GM19395 (cell line): ENCODE data around the gene KCNK7.

ENCODE experiments used
- ATAC-seq: cut with Tn5 transposase; IDR thresholded peaks from one replicate; pipeline ENCODE4 v1.9.1; 2021; ENCODE audit warnings: mild to moderate bottlenecking, moderate library complexity; ENCODE audit not compliant: unreplicated experiment

The KCNK7 gene

DNA sequence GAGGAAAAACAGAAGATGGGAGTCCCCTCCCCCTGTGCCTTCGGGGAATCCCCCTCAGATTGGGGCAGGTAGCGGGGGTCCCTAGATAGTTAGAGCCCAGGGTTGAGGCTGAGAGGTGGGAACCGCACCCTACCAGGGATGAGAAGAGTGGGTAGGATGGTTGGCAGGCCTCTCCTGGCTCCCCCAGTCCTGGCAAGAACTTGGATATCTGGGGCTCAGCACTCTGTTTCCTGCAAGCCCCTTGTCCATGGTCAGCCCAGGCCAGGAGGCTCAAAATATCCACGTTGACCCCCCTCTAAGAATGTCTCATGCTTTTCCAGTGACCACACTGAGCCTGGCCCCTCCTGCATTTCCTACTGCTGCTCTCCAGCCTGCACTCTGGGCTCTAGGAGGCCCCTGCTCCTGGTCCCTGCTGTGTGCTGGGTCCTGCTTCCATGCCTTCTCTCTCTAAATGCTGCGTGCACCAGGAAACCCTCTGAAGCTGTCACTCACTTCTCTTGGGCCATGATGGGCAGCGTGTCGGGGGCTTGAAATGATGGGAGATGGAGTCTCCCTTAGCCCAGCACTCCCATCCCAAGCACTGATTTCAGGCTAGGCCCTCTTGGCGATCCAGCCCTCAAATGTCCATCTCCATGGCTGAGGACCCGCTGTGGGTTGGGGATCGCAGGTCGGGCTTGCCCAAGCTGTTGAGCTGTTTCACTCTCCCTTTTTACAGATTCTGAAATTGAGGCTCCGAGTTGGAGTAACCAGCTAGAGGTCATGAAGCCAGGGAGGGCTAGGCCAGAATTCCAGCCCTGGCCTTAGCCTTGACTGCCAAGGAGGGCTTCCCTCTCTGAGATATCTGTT, 16.4 kb upstream of the KCNK7 start:
- no peak for ATAC-seq

DNA sequence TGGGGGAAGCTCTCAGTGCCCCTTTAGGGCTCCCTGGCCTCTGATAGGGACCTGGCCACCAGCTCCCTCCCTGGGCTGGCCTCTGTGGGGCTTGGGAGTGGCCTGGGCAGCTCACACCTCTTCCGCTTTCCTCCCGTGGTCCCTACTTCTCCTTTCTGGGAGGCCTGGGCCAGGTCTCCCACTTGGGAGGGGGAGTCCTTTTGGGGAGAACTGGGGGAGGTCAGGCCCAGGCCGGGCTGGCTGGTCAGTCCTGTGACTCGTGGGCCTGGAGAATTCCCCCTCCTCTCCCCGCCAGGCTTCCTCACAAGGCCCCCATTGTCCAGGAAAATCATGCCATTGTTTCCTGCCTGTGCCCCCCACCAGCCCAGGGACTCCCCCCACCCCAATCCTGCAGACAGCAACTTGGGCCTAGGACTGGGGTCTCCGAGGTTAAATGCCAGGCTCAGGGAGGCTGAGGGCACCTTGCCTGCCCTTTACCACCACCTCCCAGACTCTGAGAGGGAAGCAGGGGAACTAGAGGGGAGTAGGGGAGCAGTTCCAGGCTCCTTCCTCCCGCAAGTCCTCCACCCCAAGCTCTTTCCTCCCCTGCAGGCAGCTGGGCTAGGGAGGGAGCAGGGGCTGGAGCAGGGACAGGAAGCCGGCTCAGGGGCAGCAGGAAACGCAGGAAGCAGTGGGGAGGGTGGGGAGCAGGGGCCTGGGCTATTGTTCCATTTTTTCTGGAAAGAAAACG, 15.6 kb upstream of the KCNK7 start:
- ATAC-seq = no peak

DNA sequence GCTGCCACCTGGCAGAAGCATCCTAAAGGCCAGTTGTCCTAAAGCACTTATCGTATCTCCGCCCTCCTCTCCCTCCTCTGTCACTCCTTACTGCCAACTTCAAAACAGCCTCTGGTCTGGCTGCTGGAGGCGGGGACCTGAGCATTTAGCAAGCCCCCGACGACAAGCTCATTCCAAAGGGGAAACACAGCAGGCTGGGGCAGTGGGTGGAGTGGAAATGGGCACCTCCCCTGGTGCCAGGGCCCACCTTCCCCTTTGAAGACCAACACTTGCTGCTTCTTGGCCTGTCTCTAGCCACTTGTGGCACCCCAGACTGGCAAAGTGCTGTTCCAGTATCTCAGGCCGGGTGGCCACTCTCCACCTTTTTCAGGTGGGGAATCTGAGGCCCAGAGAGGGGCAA, 14.8 kb upstream of the KCNK7 start:
- ATAC-seq = no peak

DNA sequence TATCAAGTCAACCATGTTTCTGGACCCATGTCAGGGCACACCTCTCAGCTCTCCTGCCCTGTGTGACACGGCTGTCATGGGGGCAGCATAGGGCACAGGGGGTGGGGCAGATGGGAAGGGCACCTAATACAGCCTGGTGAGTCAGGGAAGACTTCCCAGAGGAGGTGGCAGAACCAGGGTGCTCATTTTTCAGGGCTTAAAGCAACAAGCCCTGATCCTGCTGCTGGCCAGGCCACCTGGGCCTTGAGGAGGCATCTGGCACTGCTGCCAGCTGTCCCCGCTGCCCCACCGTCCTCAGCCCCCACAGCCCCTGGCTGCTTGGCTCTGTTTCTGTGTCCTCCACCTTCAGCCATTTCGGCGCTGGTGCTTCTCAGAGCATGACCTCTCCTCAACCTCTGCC, 14.1 kb upstream of the KCNK7 start:
- ATAC-seq = no peak

DNA sequence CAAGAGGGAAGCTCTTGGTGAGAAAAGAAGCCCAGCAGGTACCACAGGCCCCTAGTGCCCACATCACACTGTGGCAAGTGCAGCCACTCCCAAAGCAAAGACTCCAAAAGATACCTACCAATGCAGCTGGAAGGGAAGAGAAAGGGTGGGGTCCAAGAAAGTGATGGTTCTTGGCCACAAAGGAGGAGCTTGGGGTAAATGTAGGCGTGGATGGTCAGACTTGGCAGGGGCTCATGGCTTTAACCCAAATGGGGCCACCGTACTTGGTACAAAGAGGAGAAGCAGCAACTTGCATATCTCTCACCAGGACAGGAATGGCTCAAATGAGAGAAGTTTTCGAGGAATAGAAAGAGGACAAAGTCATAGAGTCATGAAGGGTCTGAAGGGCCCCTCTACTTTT, 13.6 kb upstream of the KCNK7 start:
- no peak for ATAC-seq

DNA sequence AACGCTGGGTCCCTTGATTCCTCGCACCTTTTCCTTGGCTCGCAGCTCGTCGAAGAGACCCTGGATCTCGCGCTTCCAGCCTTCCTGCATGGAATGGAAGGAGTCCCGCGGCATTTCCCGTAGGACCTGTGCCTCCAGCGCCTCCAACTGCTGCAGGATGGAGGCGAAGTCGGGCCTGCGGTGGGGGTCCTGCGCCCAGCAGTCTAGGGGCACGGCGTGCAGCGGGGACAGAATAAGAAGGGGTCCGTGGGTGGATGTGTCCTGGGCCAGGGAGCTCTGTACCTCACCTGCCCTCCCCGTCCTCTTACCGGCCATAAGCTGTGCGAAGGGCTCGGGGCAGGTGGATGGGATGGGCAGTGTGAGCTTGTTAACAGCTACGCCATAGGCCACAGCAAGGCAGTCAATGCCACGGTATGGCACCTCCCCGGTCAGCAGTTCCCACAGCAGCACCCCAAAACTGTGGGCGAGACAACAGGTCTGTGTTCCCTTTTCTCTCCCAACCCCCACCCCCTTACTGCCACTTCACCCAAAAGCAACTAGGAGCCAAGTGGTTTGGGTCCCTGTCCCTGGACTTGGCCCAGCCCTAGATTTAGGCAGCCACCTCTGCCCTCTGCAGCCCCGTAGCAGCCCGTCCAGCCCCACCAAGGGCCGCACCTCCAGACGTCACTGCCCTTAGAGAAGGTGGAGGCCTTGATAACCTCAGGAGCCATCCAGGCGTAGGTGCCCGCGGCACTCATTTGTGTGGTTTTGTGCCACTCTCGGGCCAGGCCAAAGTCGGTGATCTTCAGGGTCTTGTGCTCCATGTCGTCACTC, 12.2 kb upstream of the KCNK7 start:
- ATAC-seq = no peak

DNA sequence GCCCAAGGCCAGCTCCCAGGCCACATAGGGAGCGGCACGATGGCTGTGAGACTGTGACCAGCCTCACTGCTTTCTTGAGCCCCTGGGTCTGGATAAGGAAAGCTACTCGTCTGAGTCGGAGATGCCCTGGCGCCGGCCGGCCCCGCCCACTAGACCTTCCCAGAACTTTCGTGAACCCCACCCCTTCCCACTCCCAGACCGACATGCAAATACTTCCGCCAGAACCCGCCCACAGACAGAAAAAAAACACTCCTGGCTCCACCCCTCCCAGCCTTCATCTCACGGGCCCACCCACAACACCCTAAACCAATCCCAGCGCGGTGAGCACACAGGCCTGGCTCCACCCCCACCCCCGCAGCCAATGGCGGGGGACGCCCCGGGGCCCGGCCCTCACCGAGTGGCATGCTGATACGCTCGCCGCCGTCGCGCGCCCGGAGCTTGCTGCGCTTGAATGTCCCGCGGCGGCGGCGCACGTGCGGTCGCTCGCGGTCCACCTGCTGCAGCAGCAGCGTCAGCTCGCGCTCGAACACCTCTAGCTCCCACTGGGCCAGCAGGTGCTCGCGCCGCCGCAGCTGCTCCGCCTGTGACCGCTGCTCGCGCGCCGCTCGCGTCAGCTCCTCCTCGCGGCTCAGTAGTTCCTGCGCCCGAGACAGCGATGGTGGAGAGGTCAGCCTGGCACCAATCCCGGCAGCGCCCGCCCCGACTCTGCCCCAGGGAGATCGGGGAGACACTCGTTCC, 11.4 kb upstream of the KCNK7 start:
- no peak for ATAC-seq

DNA sequence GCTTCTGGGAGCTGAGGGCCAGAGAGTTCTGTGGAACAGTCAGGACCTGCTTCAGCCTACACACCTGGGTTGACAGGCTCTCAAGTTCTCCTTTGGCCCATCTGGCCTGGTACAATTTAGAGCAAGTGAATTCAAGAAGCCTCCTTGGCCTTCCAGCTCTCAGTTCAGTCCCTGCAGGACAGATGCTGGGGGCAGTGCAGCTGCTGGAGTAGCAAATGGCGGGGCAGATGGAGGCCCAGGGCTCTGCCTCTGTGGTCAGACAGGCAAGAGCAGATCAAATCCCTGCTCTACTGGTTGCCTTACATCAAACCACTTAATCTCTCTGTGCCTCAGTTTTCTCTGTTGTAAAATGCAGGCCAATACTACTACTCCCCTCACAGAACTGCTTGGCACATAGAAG, 8.7 kb upstream of the KCNK7 start:
- no peak for ATAC-seq

DNA sequence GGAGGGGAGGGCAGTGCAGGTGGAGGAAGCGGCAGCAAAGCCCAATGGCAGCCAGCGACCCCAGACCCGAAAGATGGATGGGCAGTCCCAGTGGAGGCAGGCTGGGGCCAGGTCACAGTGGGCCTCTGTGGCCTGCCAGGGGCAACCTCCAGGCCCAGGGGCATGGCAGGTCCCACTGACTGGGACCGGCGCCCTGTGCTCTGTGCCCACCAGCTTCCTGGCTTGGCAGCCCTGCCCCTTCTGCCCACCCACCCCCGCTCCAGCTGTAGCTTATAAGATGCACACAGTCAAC, 4.3 kb upstream of the KCNK7 start:
- ATAC-seq = no peak

DNA sequence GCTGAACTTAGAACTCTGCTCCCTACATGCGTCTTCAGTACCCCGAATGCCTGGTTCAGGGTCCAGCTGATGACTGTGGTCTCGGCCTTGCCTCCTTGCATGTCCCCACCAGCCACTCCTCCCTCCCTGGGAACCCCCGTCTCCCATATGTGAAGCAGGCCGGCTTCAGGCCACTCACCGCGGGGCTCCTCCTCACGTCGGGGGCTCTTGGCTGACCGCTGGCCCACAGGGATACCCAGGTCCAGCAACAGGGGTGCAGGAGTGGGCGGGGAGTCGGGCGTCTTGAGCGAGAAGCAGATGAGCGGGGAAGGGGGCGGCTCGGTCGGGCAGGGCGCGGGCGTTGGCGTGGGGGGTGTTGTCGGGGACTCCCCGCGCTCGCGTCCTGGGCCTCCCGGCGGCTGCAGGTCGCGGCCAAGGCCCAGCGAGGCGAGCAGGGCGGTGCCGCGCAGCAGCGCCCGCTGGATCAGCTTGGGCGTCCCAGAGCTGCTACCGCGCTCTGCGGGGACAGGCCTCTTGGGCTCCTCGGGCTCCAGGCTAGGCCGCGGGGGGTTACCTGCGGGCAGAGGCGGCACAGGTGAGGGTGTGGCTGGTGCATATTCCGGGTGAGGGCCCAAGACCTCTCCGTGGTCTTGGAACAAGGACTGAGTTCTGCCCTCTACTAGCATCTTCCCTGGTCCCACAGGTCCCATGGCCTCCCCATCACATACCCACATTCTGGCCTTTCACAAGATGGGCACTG, 3.8 kb upstream of the KCNK7 start:
- no peak for ATAC-seq

DNA sequence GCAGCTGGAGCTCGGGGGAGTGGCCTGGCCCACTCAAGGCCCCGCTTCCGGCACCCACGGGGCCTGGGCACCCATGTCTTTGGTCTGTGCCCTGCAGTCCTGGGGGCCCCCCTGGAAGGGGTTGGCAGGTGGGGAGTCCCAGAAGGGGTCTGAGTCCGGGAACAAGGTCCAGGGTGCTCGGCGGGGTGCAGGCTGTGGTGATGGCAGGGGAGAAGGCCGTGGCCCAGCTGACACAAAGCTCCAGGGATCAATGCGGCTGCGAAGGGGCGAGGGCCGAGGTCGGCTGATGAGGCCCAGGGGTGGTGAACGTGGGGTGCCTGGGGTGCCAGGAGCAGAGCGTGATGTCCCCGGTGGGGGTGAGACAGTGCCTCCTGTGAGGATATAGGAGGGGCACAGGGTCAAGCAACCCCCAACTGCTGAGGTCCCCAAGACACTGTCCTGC, 2.7 kb upstream of the KCNK7 start:
- ATAC-seq = no peak

DNA sequence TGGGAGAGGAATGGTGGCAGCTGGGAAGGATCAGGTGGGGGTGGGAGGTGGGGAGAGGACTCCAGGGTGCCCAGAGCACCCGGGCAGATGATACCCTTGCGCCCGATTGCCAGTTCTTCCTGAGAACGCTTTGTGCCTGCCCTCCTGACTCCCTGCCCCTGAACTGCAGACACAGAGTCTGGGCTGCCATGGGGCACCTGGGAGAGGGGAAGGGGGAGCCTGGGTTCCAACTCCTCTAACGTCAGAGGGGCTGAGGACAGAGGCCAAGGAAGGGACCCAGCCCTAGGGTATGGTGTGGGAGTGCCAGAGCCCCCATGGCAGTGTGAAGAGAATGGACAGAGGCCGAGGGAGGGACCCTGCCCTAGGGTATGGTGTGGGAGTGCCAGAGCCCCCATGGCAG, 920 bp upstream of the KCNK7 start:
- no peak for ATAC-seq

DNA sequence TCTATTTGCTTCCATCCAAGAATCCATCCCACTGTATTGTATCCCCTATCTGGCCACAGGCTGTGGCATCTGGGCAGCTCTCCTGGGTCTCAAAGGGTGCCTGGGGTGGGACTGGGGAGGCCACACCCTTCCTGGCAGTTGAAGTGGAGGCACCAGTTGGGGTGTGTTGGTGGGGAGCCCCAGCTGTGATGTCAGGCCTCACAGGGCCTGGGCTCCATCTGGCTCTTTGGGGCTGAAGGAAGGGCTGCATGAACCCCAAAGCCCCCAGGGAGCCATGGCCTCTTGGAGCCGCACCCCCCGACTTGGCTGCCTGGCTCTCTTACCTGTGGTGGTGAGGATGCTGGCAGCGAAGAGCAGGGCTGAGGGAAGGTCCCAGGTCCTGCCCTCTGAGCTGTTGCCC, 469 bp downstream of the KCNK7 start:
- no peak for ATAC-seq

DNA sequence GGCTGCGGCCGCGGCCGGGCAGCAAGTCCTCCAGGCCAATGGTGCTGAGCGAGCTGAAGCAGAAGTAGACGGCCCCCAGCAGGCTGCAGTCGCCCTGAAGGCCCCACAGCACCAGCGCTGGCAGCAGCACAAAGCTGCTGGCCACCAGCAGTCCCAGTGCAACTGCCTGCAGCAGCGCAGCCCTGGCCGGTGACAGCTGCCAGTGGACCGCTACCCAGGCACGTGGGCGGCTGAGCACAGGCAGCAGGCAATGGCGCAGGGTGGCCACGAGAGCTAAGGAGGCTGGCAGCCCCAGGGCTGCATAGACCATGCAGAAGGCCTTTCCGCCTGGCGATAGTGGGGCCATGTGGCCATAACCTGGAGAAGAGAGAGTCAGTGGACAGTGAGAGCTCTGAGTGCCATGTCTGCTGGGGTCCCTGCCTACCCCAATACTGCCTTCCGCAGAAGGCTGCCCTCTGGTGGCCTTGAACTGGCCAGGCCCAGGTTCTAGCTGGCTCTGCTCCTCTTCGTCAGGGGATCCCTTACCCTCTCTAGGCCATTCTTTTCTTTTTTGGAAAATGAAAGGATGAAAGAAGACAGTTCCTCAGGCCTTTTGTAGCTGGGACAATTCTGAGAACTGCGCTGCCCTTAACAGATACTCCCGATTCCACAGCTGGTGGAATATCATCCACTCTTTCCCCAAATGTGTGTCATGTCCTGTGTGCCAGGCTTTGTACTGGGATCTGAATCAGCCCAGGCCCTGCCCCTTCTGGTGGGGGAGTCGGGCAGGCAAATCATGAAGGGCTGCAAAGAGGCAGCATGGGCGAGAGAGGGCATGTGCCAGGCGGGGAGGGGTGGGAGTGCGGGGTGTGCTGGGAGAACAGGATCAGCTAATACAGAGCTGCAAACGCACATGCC, 1.8 kb downstream of the KCNK7 start:
- no peak for ATAC-seq

DNA sequence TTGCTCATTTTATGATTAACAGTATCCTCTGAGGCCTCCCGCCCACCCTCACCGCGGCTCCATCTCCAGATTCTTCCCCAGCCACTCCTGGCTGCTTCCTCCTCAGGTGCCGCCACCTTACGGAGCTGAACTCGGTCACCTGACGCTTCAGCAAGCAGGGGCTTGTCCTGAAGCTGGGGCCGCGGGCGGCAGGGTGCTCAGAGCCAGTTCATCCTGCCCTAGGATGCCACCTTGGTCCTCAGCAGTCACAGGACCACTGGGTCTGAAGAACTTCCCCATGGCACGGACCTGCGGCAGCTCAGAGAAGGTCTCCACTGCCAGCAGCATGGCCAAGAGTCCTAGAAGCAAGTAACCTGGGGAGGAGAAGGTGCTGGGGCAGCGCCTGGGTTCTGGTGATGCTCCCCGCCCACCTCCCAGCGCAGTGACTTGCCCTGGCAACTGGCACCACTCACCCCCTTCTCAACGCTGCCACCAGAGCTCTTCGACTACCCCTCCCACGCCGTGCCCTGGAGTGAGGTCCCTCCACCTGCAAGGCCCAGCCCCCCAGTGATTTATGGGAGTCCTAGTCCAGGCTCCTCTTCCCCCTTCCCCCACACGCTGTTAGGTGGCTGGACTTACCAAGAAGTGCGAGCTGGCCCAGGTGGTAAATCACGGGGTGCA, 2.6 kb downstream of the KCNK7 start:
- ATAC-seq = no peak

DNA sequence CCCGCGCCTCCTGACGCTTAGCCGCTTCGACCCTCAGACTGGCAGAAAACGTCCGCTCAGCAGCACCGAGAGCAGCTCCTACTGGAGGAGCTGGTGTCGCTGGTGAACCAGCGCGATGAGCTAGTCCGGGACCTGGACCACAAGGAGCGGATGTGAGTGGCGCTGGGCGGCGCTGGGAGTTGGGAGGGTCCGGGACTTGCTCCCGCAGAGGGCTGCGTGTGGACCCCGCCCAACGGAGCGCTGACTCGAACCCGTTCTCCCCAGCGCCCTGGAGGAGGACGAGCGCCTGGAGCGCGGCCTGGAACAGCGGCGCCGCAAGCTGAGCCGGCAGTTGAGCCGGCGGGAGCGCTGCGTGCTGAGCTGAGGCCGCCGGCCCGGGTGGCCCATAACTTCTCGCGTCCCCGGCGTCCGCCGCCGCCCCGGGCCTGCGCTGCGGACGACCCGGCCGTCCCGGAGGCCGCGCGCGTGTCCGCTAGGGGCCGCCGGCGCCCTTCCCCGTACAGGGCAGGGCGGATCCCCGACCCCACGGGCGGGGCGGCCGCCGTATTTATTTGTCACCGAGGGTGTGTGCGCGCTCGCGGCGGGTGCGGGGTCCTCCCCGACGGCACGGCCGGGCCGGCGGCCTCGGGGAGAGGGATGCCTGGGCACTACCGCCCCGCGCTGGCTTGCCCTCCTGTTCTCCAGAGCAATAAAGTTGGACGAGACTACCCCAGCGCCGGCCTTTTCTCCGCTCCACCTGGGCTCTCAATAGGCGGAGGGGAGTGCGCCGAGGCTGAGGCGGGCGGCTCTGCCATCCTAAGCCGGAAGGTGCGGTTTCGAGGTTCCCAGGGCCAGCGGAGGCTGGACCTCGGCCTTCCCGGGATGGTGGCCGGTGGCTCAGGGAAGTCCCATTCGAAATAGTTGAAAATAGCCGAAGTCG, 3.4 kb downstream of the KCNK7 start:
- ATAC-seq = no peak

DNA sequence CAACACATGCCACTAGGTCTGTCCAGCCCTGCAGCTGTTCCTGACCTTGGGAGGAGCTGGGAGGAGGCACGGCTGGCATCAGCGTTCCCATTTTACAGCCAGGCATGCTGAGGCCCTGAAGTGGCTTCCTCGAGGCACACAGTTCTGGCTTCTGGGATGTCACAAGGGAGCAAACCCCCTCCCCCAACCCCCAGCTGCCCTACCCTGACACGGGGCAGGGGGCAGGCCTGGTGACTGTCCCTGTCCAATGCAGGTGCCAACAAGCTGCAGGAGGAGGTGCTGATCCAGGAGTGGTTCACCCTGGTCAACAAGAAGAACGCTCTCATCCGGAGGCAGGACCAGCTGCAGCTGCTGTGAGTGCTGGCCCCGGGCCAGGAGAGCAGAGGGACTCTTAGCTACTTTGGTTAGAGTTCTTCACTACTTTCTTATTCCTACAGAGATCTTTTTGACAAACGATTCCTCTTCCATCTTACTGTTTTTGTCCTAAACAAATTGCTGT, 5.3 kb downstream of the KCNK7 start:
- no peak for ATAC-seq
